ENCODE results near the gene ATG9B.

Gene ATG9B

DNA sequence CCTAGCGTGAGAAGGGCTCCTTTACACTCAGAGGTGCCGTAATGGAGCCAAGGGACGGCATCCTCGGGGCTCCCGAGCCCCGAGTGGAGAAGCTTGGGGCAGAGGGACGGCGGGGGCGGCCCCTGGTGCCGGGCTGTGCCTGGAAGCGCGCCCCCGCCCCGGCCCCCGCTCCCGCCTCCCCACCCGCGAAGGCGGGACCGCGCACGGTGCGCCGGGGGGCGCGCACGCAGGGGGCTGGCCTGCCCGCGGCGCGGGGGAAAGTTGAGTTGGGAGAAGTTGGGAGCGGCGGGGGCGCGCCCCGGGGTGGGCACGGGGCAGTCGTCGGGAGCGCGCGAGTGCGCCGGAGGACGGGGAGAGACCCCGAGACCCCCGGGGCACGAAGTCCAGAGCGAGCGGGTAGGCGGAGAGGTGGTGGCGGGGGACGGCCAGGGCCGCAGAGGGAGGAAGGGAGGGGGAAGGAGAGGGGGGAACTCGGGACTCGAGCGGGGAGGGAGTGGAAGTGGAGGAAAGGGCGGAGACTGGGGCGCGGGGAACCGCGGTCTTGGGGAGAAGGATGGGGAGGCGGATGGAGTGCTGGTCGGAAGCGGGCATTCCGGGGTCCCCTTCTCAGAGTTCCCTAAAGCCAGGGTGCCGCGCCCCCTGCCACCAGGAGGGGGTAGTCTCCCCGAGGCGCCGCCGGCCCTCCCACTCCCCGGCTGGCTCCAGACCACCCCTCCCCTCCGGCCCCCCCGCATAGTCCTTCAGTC, 35.2 kb upstream of the ATG9B start, which contains the start of gene SLC4A2 (continued):
- TF ChIP-seq, protein P1, sequence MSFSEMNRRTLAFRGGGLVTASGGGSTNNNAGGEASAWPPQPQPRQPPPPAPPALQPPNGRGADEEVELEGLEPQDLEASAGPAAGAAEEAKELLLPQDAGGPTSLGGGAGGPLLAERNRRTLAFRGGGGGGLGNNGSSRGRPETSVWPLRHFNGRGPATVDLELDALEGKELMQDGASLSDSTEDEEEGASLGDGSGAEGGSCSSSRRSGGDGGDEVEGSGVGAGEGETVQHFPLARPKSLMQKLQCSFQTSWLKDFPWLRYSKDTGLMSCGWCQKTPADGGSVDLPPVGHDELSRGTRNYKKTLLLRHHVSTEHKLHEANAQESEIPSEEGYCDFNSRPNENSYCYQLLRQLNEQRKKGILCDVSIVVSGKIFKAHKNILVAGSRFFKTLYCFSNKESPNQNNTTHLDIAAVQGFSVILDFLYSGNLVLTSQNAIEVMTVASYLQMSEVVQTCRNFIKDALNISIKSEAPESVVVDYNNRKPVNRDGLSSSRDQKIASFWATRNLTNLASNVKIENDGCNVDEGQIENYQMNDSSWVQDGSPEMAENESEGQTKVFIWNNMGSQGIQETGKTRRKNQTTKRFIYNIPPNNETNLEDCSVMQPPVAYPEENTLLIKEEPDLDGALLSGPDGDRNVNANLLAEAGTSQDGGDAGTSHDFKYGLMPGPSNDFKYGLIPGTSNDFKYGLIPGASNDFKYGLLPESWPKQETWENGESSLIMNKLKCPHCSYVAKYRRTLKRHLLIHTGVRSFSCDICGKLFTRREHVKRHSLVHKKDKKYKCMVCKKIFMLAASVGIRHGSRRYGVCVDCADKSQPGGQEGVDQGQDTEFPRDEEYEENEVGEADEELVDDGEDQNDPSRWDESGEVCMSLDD (tag by site-specific recombination; IDR thresholded peaks at IDR 0.05), result peak; percentile 91
- peak; percentile 12; the same call in 1 of the 2 replicates for TF ChIP-seq ZIC2 (tag by site-specific recombination; IDR thresholded peaks at IDR 0.05)
- peak; percentile 65; the same call in 1 of the 2 replicates for TF ChIP-seq ZNF76 (tag by site-specific recombination; IDR thresholded peaks at IDR 0.05; ENCODE audit: borderline replicate concordance, low read depth)
- peak; percentile 10; the same call in 1 of the 2 replicates for TF ChIP-seq ZNF629 (tag by site-specific recombination; IDR thresholded peaks at IDR 0.05)
- peak; percentile 62; the same call in 1 of the 2 replicates for TF ChIP-seq ZBTB7A (tag by site-specific recombination; IDR thresholded peaks at IDR 0.05; ENCODE audit: low read depth)
- peak; percentile 59 for TF ChIP-seq SP2 (tag by site-specific recombination; IDR thresholded peaks at IDR 0.05)
- peak; percentile 80 for TF ChIP-seq IKZF3 (tag by site-specific recombination; IDR thresholded peaks at IDR 0.05)

- Histone ChIP-seq H3K36me3 (ENCODE audit: control insufficient read depth in 2 of 2, insufficient read depth in 1 of 2, low read length in 2 of 2) (peaks cover 0 to 41% of the 10 kb centered on the region in 2 experiments; a peak in 1 of 3 replicates), H3K4me1 (ENCODE audit: control insufficient read depth, insufficient read depth, low read length) (no peaks in the 10 kb centered on the region; the same call in 1 of the 2 replicates), H3K4me3 (ENCODE audit: low read depth, low read length) (peak overlapping the region; percentile 71), H3K27ac (ENCODE audit: extremely low read depth, low read depth, low read length) (peak overlapping the region; percentile 48; the same call in 1 of the 2 replicates), H3K9me3 (ENCODE audit: control insufficient read depth, insufficient read depth, low read depth, low read length) (no peaks in the 10 kb centered on the region)
- ChIA-PET CTCF (interaction anchor here (0.8 to 1.9 kb wide), 3 partner anchors 26 to 46 kb away, joined by 3 to 4 read pairs (median 4); no protein-coding TSS in a partner anchor), POLR2A (interaction anchor here (0.5 to 3.4 kb wide), 8 partner anchors 15 to 168 kb away, joined by 3 to 13 read pairs (median 6); partner anchors contain the start of genes ABCB8, ABCF2 and FASTK)
- TF ChIP-seq ZNF777 (tag by site-specific recombination; IDR thresholded peaks at IDR 0.05; ENCODE audit: borderline replicate concordance), result 0 out of 2 replicates have a peak, but pooled peaks have one; percentile 14
- TF ChIP-seq ZNF354C (tag by site-specific recombination; IDR thresholded peaks at IDR 0.05; ENCODE audit: borderline replicate concordance, low read depth), result no peak
- no peak for TF ChIP-seq ZNF426 (tag by site-specific recombination; IDR thresholded peaks at IDR 0.05)
- no peak for TF ChIP-seq ZNF677 (tag by site-specific recombination; IDR thresholded peaks at IDR 0.05)
- TF ChIP-seq ZBTB8A (tag by site-specific recombination; IDR thresholded peaks at IDR 0.05), result no peak
- TF ChIP-seq KLF17 (tag by site-specific recombination; IDR thresholded peaks at IDR 0.05), result no peak
- no peak for TF ChIP-seq ZNF138 (tag by site-specific recombination; IDR thresholded peaks at IDR 0.05; ENCODE audit: borderline replicate concordance)
- TF ChIP-seq, protein P2, sequence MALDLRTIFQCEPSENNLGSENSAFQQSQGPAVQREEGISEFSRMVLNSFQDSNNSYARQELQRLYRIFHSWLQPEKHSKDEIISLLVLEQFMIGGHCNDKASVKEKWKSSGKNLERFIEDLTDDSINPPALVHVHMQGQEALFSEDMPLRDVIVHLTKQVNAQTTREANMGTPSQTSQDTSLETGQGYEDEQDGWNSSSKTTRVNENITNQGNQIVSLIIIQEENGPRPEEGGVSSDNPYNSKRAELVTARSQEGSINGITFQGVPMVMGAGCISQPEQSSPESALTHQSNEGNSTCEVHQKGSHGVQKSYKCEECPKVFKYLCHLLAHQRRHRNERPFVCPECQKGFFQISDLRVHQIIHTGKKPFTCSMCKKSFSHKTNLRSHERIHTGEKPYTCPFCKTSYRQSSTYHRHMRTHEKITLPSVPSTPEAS (tag by site-specific recombination; IDR thresholded peaks at IDR 0.05), result no peak
- peak; percentile 36 for TF ChIP-seq ZNF600 (tag by site-specific recombination; IDR thresholded peaks at IDR 0.05)
- 0 out of 2 replicates have a peak, but pooled peaks have one; percentile 29 for TF ChIP-seq ZNF394 (tag by site-specific recombination; IDR thresholded peaks at IDR 0.05; ENCODE audit: borderline replicate concordance)
- no peak for TF ChIP-seq GLIS1 (tag by site-specific recombination; IDR thresholded peaks at IDR 0.05)
- TF ChIP-seq, protein P1 (tag by site-specific recombination; IDR thresholded peaks at IDR 0.05), result peak; percentile 15; the same call in 1 of the 2 replicates
- peak; percentile 12; the same call in 1 of the 2 replicates for TF ChIP-seq GLIS2 (tag by site-specific recombination; IDR thresholded peaks at IDR 0.05)
- TF ChIP-seq, protein P3, sequence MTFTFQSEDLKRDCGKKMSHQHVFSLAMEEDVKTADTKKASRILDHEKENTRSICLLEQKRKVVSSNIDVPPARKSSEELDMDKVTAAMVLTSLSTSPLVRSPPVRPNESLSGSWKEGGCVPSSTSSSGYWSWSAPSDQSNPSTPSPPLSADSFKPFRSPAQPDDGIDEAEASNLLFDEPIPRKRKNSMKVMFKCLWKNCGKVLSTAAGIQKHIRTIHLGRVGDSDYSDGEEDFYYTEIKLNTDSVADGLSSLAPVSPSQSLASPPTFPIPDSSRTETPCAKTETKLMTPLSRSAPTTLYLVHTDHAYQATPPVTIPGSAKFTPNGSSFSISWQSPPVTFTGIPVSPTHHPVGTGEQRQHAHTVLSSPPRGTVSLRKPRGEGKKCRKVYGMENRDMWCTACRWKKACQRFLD (tag by site-specific recombination; IDR thresholded peaks at IDR 0.05), result no peak
- TF ChIP-seq ZNF202 (tag by site-specific recombination; IDR thresholded peaks at IDR 0.05; ENCODE audit: borderline replicate concordance), result no peak
- no peak for TF ChIP-seq ZNF645 (tag by site-specific recombination; IDR thresholded peaks at IDR 0.05)
These were observed 34.6 kb upstream of the ATG9B start for GRCh38 chr7:151058781-151059366.

Data from HEK293 (cell line).